ENCODE measurements around the gene ARPC1A.

DNA sequence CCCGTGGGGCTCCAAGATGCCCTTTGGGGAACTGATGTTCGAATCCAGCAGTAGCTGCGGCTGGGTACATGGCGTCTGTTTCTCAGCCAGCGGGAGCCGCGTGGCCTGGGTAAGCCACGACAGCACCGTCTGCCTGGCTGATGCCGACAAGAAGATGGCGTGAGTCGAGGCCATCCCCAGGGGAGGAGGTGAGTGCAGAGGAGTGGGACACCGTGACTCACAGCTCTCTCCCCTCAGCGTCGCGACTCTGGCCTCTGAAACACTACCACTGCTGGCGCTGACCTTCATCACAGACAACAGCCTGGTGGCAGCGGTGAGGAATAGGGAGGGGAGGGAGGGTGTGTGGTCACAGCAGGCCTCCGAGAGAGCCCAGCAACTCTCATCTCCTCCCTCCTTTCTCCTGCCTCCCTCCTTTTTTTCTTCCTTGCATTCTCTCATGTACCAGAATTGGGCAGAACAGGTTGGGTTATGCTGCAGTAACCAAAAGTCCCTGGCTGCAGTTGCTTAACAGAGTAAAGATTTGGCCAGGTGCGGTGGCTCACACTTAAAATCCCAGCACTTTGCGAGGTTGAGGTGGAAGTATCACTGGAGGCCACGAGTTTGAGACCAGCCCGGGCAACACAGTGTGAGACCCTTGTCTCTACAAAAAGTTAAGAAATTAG lies 65.4 kb downstream of the ARPC1A start:
- no peak for TF ChIP-seq BCL11A (IDR thresholded peaks at IDR 0.05; ENCODE audit: low read depth in 2 of 2, low read length in 2 of 2)
- TF ChIP-seq, protein P1, sequence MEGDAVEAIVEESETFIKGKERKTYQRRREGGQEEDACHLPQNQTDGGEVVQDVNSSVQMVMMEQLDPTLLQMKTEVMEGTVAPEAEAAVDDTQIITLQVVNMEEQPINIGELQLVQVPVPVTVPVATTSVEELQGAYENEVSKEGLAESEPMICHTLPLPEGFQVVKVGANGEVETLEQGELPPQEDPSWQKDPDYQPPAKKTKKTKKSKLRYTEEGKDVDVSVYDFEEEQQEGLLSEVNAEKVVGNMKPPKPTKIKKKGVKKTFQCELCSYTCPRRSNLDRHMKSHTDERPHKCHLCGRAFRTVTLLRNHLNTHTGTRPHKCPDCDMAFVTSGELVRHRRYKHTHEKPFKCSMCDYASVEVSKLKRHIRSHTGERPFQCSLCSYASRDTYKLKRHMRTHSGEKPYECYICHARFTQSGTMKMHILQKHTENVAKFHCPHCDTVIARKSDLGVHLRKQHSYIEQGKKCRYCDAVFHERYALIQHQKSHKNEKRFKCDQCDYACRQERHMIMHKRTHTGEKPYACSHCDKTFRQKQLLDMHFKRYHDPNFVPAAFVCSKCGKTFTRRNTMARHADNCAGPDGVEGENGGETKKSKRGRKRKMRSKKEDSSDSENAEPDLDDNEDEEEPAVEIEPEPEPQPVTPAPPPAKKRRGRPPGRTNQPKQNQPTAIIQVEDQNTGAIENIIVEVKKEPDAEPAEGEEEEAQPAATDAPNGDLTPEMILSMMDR (IDR thresholded peaks at IDR 0.05; ENCODE audit: control extremely low read depth in 1 of 3, insufficient read depth in 1 of 3, low read depth in 1 of 3, low read length in 3 of 3): no peak
